ENCODE measurements around the gene NMRAL1.

NMRAL1 gene

GRCh38 chr16:4426021-4426684 lies 48.3 kb downstream of the NMRAL1 start:
- no peak for DNase-seq (ENCODE audit: low spot score)

- peak; percentile 97 for DNase-seq (ENCODE audit: low spot score)
These were observed 48.9 kb downstream of the NMRAL1 start, which contains the start of gene DNAJA3 for GRCh38 chr16:4425378-4426020. Gene DNAJA3, plus strand, starts transcription at chr16:4425868. Its CDS starts 14 bp downstream, at chr16:4425882.

DNA sequence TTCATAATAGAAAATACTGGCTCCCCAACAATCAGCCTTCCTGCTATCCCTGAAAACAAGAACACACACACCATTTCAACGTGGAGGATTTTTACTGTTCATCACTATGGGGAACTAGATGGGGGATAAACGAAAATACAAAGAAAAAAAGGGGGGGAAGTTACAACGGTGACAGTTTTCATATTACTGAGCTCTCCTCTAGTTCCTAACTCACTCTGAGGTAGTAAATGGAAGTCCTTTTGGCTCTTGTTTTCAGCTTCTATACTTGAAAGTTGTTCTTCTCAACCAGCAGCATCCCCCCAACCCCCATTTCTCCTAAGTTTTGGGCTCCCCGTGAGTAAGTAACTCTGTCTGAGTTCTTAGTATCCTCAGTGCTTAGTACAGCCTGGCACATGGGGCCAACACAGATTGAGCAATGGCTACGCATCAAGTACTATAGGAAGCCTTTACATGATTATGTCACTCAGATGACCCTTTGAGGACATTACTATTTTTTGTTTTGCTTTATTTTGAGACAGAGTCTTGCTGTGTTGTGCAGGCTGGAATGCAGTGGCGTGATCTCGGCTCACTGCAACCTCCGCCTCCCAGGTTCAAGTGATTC lies 53.8 kb downstream of the NMRAL1 start:
- DNase-seq (ENCODE audit: low spot score), result no peak

DNA sequence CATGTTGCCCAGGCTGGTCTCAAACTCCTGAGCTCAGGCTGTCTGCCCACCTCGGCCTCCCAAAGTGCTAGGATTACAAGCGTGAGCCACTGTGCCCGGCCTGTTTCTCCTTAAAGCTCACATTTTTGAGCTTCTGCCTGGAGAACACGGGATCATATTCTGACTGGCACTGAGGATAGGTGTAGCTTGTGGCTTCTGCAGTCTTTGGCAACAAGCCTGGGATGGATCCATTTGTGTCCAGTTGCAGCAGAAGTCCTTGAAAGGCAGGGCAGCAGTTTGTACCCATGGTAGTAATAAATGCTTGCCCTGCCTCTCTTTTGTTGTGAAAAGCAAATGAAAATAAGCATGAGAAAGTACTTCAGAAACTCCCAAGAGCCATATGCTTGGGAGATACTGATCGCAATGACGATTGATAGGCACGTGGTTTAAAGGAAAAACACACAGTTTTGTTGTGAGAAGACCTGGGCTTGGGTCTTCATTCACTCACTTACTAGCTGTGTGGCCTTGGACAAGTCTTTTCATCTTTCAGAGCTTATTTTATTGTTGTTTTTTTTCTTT lies 54.9 kb downstream of the NMRAL1 start:
- no peak for DNase-seq (ENCODE audit: low spot score)

- DNase-seq (ENCODE audit: low spot score), result peak; percentile 96
These were observed 58.0 kb downstream of the NMRAL1 start, which contains the start of gene CORO7 for GRCh38 chr16:4416200-4417032. Gene CORO7, minus strand, starts transcription at chr16:4416596. Its CDS starts 78 bp downstream, at chr16:4416518.

DNA sequence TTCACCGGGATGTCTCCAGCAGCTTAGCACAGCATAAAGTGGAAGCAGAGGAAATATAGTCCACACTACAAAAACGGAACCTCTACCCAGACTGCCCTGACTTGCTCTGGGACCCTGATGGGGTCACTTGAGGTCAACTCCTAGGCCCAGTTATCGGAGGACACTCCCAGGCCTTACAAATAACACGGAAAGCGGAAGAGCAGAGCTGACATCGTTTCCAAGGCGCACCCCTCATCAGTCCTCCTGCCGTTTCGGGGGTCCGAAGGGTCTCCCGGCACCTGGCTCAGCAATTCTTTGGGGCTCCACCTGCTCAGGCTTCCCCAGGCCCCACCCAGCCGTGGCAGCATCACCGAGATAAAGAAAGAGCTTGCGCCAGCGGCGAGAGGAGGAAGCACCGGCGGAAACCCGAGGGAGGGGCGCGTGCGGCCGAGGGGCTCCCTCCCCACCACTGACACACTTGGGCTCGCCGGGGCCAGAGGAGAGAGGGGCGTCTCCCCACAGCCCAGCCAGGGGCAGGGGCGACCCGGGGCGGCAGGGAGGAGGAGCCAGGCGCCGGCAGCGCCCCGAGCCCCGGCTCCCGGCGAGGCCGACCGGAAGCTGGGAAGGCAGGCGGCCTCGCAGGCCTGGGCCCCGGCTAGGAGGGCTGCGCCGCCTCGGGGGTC lies 58.8 kb downstream of the NMRAL1 start:
- DNase-seq (ENCODE audit: low spot score), result peak; percentile 75

- peak; percentile 49 for DNase-seq (ENCODE audit: low spot score)
These were observed 60.1 kb downstream of the NMRAL1 start for GRCh38 chr16:4414187-4414917.

DNA sequence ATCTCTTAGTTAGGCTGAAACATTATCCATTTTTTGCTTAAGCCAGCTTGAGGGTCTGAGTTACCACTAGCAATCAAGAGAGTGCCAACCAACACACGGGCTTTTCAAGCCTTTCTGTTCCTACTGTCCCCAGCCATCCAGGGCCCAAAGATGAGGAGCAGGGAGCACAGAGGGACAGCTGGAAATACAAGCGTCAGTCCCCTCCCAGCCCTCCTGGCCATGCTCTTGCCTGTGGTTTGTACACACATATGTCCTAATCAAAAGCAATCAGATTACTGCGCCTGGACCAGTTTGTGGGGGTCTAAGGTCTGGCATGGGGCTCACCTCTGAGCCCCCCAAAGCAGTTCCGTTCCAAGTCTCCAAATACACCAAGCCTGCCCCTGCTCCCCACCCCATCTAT lies 61.6 kb downstream of the NMRAL1 start:
- no peak for DNase-seq (ENCODE audit: low spot score)

- DNase-seq (ENCODE audit: low spot score), result no peak
These were observed 62.3 kb downstream of the NMRAL1 start for GRCh38 chr16:4412159-4412558.
